Caco-2 (cell line): ENCODE results near the gene PTPRN. TPM values are rescaled to one million over a fixed set of nuclear protein-coding genes. Genes with fewer than 3 reads are reported as not detected.
"Not testable (repeated sequence)": the region's sequence is repeated elsewhere in the genome, so short reads cannot be mapped to it uniquely, and the experiment has no call there.

Experiments
- BruUV-seq: library from RNA; stranded (reverse); fragments of 400-500 nt; replicated peaks from 2 replicates; lab custom pipeline; 2021; lab: Mats Ljungman, UMichigan
- CTCF ChIA-PET: fragments of 300-600 bp; sonication (Branson Sonifier 250); formaldehyde crosslinking; loops from one replicate; lab custom pipeline; 2022; ENCODE audit warnings: antibody characterized with exemption; lab: Charles Lee
- POLR2A ChIA-PET: fragments of 300-600 bp; sonication (Branson Sonifier 250); formaldehyde crosslinking; loops from one replicate; lab custom pipeline; 2022; ENCODE audit warnings: antibody characterized with exemption; lab: Charles Lee
- DNase-seq, 2 experiments: peaks; one replicate each; pipeline versions ENCODE4 v3.0.0 to v3.0.0-alpha.2; 2020 to 2022
- H3K27me3 ChIP-seq: replicated peaks from 2 replicates; pipeline ENCODE4 v1.6.0; 2011; ENCODE audit warnings: low read length; ENCODE audit not compliant: control insufficient read depth, insufficient read depth
- H3K36me3 ChIP-seq: 2 replicates; pipeline ENCODE4 v1.5.1; 2011; ENCODE audit warnings: low read length; ENCODE audit not compliant: control insufficient read depth, insufficient read depth
- H3K4me1 ChIP-seq: fragments of 250-450 bp; sonication (Bioruptor Pico); 2 replicates; pipeline ENCODE4 v1.5.1; 2020; ENCODE audit warnings: mild to moderate bottlenecking
- H3K4me3 ChIP-seq: 2 replicates; pipeline ENCODE4 v1.5.1; 2011; ENCODE audit warnings: low read depth, mild to moderate bottlenecking, control low read depth, low read length
- H3K9me3 ChIP-seq: fragments of 250-450 bp; sonication (Bioruptor Pico); 2 replicates; pipeline ENCODE4 v1.5.1; 2020; ENCODE audit warnings: mild to moderate bottlenecking, moderate library complexity
- H3K27ac Mint-ChIP-seq: one replicate; pipeline ENCODE4 v1.8.0; 2022; ENCODE audit warnings: mixed read lengths; ENCODE audit not compliant: unreplicated experiment
- H3K27me3 Mint-ChIP-seq: one replicate; pipeline ENCODE4 v1.8.0; 2022; ENCODE audit warnings: mixed read lengths; ENCODE audit not compliant: insufficient read depth, unreplicated experiment
- H3K36me3 Mint-ChIP-seq: one replicate; pipeline ENCODE4 v1.8.0; 2022; ENCODE audit warnings: mild to moderate bottlenecking, mixed read lengths; ENCODE audit not compliant: insufficient read depth, unreplicated experiment
- H3K4me1 Mint-ChIP-seq: one replicate; pipeline ENCODE4 v1.8.0; 2022; ENCODE audit warnings: low read depth, mixed read lengths; ENCODE audit not compliant: unreplicated experiment
- H3K4me3 Mint-ChIP-seq: one replicate; pipeline ENCODE4 v1.8.0; 2022; ENCODE audit warnings: mild to moderate bottlenecking, moderate library complexity, mixed read lengths; ENCODE audit not compliant: unreplicated experiment
- H3K9me3 Mint-ChIP-seq: one replicate; pipeline ENCODE4 v1.8.0; 2022; ENCODE audit warnings: mixed read lengths; ENCODE audit not compliant: unreplicated experiment
- intact Hi-C: fragments of 100-400 bp; cut with micrococcal nuclease; formaldehyde crosslinking; loops from one replicate; pipeline ENCODE4 v1.10.0; 2022; ENCODE audit not compliant: unreplicated experiment
- total RNA-seq: library from RNA; stranded (reverse); gene quantifications from 2 replicates; pipeline ENCODE4 v1.2.3, GENCODE V29; 2022
- TF ChIP-seq, protein P1 (sequence below), 2 experiments: fragments of 200-600 bp in 1 of 2; IDR thresholded peaks; 1 replicate in 1 of 2; 2 replicates in 1 of 2; pipeline versions ENCODE4 v1.5.1 to v1.8.0; 2011 to 2022; ENCODE audit warnings: antibody characterized with exemption in 1 of 2, control low read depth in 1 of 2, inconsistent platforms in 1 of 2, low read depth in 1 of 2, low read length in 1 of 2, mild to moderate bottlenecking in 1 of 2, moderate library complexity in 1 of 2; ENCODE audit not compliant: insufficient read depth in 1 of 2, severe bottlenecking in 1 of 2, unreplicated experiment in 1 of 2

The PTPRN gene
- total RNA-seq, 1 experiment from 2014 or later = not detected

DNA sequence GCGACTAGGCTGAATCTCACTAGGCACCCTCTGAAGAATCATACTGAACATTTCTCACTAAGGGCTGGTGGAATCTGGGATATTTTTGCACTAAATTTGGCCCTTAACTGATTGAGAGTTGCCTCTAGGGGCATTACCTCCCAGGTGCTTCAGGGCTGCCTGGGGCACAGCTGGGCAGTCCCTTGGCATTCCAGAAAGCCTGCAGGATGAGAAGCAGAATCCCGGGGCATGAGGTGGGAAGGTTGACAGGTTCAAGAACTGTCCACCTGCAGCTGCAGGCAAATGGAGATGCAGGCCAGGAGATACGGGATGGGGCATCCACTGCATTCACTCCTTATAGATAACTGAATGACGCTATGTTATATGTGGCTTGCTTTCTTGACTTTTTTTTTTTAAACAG lies 15.9 kb upstream of the PTPRN start:
- Mint-ChIP-seq H3K4me3 (no peak overlapping the region), H3K36me3 (no peaks in the 10 kb centered on the region), H3K27ac (no peak overlapping the region), H3K4me1 (no peaks in the 10 kb centered on the region), H3K27me3 (peaks cover 14% of the 10 kb centered on the region), H3K9me3 (no peaks in the 10 kb centered on the region)
- DNase-seq = no peak
- no peak overlapping the region for H3K4me3 ChIP-seq
- intact Hi-C loops = no loop called here
- TF ChIP-seq, protein P1, sequence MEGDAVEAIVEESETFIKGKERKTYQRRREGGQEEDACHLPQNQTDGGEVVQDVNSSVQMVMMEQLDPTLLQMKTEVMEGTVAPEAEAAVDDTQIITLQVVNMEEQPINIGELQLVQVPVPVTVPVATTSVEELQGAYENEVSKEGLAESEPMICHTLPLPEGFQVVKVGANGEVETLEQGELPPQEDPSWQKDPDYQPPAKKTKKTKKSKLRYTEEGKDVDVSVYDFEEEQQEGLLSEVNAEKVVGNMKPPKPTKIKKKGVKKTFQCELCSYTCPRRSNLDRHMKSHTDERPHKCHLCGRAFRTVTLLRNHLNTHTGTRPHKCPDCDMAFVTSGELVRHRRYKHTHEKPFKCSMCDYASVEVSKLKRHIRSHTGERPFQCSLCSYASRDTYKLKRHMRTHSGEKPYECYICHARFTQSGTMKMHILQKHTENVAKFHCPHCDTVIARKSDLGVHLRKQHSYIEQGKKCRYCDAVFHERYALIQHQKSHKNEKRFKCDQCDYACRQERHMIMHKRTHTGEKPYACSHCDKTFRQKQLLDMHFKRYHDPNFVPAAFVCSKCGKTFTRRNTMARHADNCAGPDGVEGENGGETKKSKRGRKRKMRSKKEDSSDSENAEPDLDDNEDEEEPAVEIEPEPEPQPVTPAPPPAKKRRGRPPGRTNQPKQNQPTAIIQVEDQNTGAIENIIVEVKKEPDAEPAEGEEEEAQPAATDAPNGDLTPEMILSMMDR (IDR thresholded peaks at IDR 0.05; ENCODE audit: insufficient read depth in 1 of 2, low read depth in 1 of 2, low read length in 1 of 2, severe bottlenecking in 1 of 2, unreplicated experiment in 1 of 2) = no peak
- no peaks in the 10 kb centered on the region for H3K4me1 ChIP-seq
- POLR2A ChIA-PET = interaction anchor here (0.6 kb wide), 1 partner anchor 127 kb away, joined by 3 read pairs; no protein-coding TSS in a partner anchor
- no peaks in the 10 kb centered on the region for H3K36me3 ChIP-seq
- BruUV-seq = no TSS peak
- no peaks in the 10 kb centered on the region for H3K9me3 ChIP-seq
- CTCF ChIA-PET = no interaction called here
- H3K27me3 ChIP-seq = no peaks in the 10 kb centered on the region

DNA sequence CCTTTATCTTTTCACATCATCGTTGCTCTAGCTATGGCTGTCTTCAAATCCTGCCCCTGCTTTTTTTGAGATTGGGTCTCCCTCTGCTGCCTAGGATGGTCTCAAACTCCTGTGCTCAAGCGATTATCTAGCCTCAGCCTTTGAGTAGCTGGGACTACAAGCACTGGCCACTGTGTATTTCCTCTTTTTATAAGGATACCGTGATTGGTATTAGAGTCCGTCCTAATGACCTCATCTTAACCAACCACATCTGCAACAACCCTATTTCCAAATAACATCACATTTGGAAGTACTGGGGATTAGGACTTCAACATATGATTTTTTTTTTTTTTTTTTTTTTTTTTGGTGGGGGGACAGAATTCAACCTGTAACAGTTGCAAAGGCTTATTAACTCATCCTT lies 14.2 kb upstream of the PTPRN start:
- Mint-ChIP-seq H3K36me3 (no peaks in the 10 kb centered on the region), H3K27me3 (peaks cover 14% of the 10 kb centered on the region), H3K9me3 (no peaks in the 10 kb centered on the region), H3K27ac (no peak overlapping the region), H3K4me3 (no peak overlapping the region), H3K4me1 (no peaks in the 10 kb centered on the region)
- Histone ChIP-seq H3K4me3 (no peak overlapping the region), H3K36me3 (no peaks in the 10 kb centered on the region), H3K27me3 (no peaks in the 10 kb centered on the region), H3K4me1 (no peaks in the 10 kb centered on the region), H3K9me3 (no peaks in the 10 kb centered on the region)
- intact Hi-C loops = no loop called here
- no peak for DNase-seq
- BruUV-seq = no TSS peak
- ChIA-PET POLR2A (no interaction called here), CTCF (interaction anchor here (0.6 kb wide), 1 partner anchor 362 kb away, joined by 3 read pairs; no protein-coding TSS in a partner anchor)
- TF ChIP-seq, protein P1 (IDR thresholded peaks at IDR 0.05; ENCODE audit: insufficient read depth in 1 of 2, low read depth in 1 of 2, low read length in 1 of 2, severe bottlenecking in 1 of 2, unreplicated experiment in 1 of 2) = no peak

DNA sequence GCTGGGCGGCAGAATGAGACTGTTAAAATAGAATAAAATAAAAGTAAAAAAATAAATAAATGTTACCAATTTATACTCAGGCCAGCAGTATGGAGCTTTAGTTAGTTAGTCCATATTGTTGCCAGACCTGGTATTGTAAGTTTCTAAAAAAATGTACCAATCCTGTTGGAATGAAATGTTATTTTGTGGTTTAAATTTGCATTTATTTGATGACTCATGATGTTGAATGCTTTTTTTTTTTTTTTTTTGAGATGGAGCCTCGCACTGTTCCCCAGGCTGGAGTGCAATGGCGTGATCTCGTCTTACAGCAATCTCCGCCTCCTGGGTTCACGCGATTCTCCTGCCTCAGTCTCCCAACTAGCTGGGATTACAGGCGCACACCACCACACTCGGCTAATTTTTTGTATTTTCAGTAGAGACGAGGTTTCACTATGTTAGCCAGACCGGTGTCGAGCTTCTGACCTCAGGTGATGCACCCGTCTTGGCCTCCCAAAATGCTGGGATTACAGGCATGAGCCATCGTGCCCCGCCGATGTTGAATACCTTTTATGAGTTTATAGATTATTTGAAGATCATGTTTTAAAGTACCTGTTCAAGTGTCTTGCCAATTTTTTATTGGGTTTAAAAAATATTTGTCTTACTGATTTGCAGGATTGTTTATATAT lies 5.7 kb upstream of the PTPRN start:
- H3K4me1 Mint-ChIP-seq = no peaks in the 10 kb centered on the region

DNA sequence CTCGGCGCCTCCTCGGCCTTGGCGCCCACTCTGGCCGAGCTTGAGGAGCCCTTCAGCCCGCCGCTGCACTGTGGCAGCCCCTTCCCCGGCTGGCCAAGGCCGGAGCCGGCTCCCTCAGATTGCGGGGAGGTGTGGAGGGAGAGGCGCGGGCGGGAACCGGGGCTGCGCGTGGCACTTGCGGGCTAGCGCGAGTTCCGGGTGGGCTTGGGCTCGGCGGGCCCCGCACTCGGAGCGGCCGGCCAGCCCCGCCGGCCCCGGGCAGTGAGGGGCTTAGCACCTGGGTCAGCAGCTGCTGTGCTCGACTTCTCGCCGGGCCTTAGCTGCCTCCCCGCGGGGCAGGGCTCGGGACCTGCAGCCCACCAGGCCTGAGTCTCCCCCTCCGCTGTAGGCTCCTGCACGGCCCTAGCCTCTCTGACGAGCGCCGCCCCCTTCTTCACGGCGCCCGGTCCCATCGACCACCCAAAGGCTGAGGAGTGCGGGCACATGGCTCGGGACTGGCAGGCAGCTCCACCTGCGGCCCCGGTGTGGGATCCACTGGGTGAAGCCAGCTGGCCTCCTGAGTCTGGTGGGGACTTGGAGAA lies 3.6 kb upstream of the PTPRN start:
- H3K36me3 Mint-ChIP-seq, H3K4me3 Mint-ChIP-seq, H3K4me1 Mint-ChIP-seq, H3K27me3 ChIP-seq, H3K36me3 ChIP-seq, BruUV-seq, H3K9me3 Mint-ChIP-seq, intact Hi-C loops, H3K4me3 ChIP-seq, H3K27ac Mint-ChIP-seq, H3K9me3 ChIP-seq, H3K4me1 ChIP-seq, DNase-seq: not testable (repeated sequence)
- peaks cover 14% of the 10 kb centered on the region for H3K27me3 Mint-ChIP-seq
- ChIA-PET POLR2A (interaction anchor here (0.5 kb wide), 1 partner anchor 106 kb away, joined by 3 read pairs; no protein-coding TSS in a partner anchor), CTCF (interaction anchor here (1.3 kb wide), 2 partner anchors 18 to 283 kb away, joined by 4 to 5 read pairs; no protein-coding TSS in a partner anchor)

More for the DNA sequence above, 5.7 kb upstream of the PTPRN start:
- BruUV-seq = no TSS peak
- no peak for DNase-seq
- H3K4me3 ChIP-seq = no peak overlapping the region
- no peaks in the 10 kb centered on the region for H3K4me1 ChIP-seq
- H3K9me3 Mint-ChIP-seq = no peaks in the 10 kb centered on the region
- H3K27me3 ChIP-seq = no peaks in the 10 kb centered on the region
- H3K36me3 Mint-ChIP-seq = no peaks in the 10 kb centered on the region
- H3K36me3 ChIP-seq = no peaks in the 10 kb centered on the region
- CTCF ChIA-PET = interaction anchor here (1.0 kb wide), 1 partner anchor 15 kb away, joined by 3 read pairs; no protein-coding TSS in a partner anchor
- POLR2A ChIA-PET = no interaction called here
- H3K4me3 Mint-ChIP-seq = no peak overlapping the region
- no peaks in the 10 kb centered on the region for H3K9me3 ChIP-seq
- H3K27me3 Mint-ChIP-seq = peaks cover 14% of the 10 kb centered on the region
- TF ChIP-seq, protein P1 (IDR thresholded peaks at IDR 0.05; ENCODE audit: insufficient read depth in 1 of 2, low read depth in 1 of 2, low read length in 1 of 2, severe bottlenecking in 1 of 2, unreplicated experiment in 1 of 2) = no peak
- H3K27ac Mint-ChIP-seq = no peak overlapping the region
- intact Hi-C loops = no loop called here
